Measurements from ENCODE around the gene ANKRD44.

DNA sequence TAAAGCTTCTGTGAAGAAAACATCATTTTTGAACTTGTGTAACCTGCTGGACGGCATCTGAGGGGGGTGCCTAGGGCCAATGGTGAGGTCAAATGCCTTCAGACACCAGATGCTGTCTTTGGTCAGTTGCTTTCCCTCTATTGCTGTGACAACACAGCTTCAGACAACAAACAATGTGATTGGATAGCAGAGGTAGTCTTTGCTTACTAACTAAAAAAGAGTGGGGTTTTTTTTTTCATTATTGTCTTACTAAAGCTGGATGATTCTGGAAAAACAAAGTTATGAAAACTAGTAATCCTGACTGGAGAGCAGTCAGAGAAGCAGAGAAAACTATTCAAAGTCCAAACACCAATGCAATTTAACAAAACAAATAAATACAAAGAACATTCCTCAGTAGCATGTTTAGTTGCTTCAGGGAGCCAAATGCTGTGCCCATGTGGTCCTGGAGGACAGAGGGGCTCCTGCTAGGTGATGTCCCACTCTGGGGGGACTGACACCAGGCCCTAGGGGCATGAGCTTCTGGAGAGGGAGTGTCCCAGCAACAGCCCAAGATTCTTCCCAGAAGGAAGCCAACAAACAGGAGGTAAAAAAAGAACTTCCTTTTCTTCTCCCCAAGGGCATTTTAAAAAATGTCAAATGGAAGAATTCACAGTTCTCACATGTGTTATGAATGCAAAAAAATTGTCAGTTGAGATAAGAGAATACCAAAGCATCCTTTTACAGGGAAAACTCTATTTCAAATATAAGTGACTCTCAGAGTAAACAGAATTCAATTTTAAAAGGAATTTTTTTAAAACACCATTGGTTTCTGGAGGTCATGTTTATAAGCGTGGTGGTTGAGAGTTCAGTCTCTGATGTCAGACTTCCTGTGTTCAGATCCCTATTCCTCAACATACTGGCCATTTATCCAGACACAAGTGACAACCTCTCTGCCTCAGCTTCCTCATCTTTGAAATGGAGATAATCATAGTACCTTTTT is 203.0 kb downstream of the ANKRD44 start:
- TF ChIP-seq GATA3 (IDR thresholded peaks at IDR 0.05; ENCODE audit: low read depth, low read length): no peak
- no peak for TF ChIP-seq GATA2 (IDR thresholded peaks at IDR 0.05; ENCODE audit: low read depth, low read length)
